Kasumi-1 (cell line): ENCODE measurements around the gene BRCC3.

ENCODE experiments used
- DNase-seq, 2 experiments: peaks; one replicate each; lab custom pipeline; 2025; lab: John Stamatoyannopoulos, UW

BRCC3 gene

GRCh38 chrX:155070975-155071693 is at the start of gene BRCC3, which contains the start of the genes CMC4 and MTCP1:
Gene BRCC3, plus strand, starts transcription at chrX:155071508. Its CDS starts 20 bp downstream, at chrX:155071528.
Gene CMC4, minus strand, starts transcription at chrX:155071136. Its CDS starts 7,113 bp downstream, at chrX:155064023.
Gene MTCP1, minus strand, starts transcription at chrX:155071136. Its CDS starts 5,126 bp downstream, at chrX:155066010.
- DNase-seq: peak; percentile 54 to 55

GRCh38 chrX:155022585-155022984 is 48.7 kb upstream of the BRCC3 start, which contains the start of gene F8:
Gene F8, minus strand, starts transcription at chrX:155022723. Its CDS starts 171 bp downstream, at chrX:155022552.
- peak; percentile 24 to 55 for DNase-seq

- DNase-seq: no peak
Observed at GRCh38 chrX:155023907-155024833, 47.1 kb upstream of the BRCC3 start.

GRCh38 chrX:155026420-155026726 is 44.9 kb upstream of the BRCC3 start:
- DNase-seq: no peak

GRCh38 chrX:155026727-155027508 is 44.4 kb upstream of the BRCC3 start, which contains the start of gene FUNDC2:
Gene FUNDC2, plus strand, starts transcription at chrX:155026844. Its CDS starts 95 bp downstream, at chrX:155026939.
- peak; percentile 73 to 74 for DNase-seq

- DNase-seq: peak in 1 of 2 experiments; percentile 4
Observed at GRCh38 chrX:155027509-155028066, 43.7 kb upstream of the BRCC3 start.

- peak in 1 of 2 experiments; percentile 3 for DNase-seq
Observed at GRCh38 chrX:155028129-155028528, 43.2 kb upstream of the BRCC3 start.

GRCh38 chrX:155028877-155029291 is 42.4 kb upstream of the BRCC3 start:
- DNase-seq: no peak

- no peak for DNase-seq
Observed at GRCh38 chrX:155031657-155032056, 39.7 kb upstream of the BRCC3 start.

- DNase-seq: no peak
Observed at GRCh38 chrX:155035688-155036087, 35.6 kb upstream of the BRCC3 start.

GRCh38 chrX:155046129-155046810 is 25.0 kb upstream of the BRCC3 start:
- DNase-seq: no peak

- DNase-seq: no peak
Observed at GRCh38 chrX:155046811-155047528, 24.3 kb upstream of the BRCC3 start.

GRCh38 chrX:155048977-155049619 is 22.2 kb upstream of the BRCC3 start:
- peak; percentile 33 to 63 for DNase-seq

- no peak for DNase-seq
Observed at GRCh38 chrX:155052738-155053498, 18.4 kb upstream of the BRCC3 start.

GRCh38 chrX:155053656-155054055 is 17.7 kb upstream of the BRCC3 start:
- no peak for DNase-seq

- DNase-seq: no peak
Observed at GRCh38 chrX:155054255-155054654, 17.1 kb upstream of the BRCC3 start.

GRCh38 chrX:155055494-155055893 is 15.8 kb upstream of the BRCC3 start:
- DNase-seq: no peak

GRCh38 chrX:155056471-155056870 is 14.8 kb upstream of the BRCC3 start:
- DNase-seq: no peak
